Peyer's patch (tissue), 4 donors: ENCODE measurements around the gene SEMA3A.

Experiments used
- POLR2A ChIP-seq, 2 donors: fragments of 450-650 bp; IDR thresholded peaks; one replicate each; pipeline ENCODE4 v1.5.1; 2017; ENCODE audit warnings: antibody characterized with exemption in 2 of 2, mild to moderate bottlenecking in 2 of 2, moderate library complexity in 2 of 2
- TF ChIP-seq, protein P1 (sequence below), 6 experiments: fragments of 450-650 bp in 4 of 6; fragments of 200-600 bp in 2 of 6; sonication (generic) in 1 of 6; IDR thresholded peaks; one replicate each; pipeline ENCODE4 v1.5.1; 2017 to 2019; ENCODE audit warnings: antibody characterized with exemption in 6 of 6, mild to moderate bottlenecking in 3 of 6, moderate library complexity in 1 of 6

DNA sequence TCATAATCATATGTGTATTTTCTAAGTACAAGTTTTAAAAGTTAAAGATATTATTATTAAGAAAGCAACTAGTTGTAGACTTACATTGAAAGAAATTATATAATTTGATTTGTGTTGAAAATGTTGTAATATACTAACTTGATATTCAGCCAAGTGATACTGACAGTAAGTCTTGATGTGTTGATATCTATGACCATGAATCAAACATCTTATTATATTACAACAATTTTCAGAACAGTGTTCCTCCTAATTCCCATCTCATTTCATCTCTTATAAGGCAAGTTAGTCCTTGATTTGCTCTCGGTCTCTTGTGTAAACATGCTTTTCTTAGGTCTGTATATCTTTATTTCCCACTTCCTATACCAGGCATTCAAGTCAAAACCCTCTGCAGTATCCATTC, 276.4 kb downstream of the SEMA3A start:
- TF ChIP-seq, protein P1, sequence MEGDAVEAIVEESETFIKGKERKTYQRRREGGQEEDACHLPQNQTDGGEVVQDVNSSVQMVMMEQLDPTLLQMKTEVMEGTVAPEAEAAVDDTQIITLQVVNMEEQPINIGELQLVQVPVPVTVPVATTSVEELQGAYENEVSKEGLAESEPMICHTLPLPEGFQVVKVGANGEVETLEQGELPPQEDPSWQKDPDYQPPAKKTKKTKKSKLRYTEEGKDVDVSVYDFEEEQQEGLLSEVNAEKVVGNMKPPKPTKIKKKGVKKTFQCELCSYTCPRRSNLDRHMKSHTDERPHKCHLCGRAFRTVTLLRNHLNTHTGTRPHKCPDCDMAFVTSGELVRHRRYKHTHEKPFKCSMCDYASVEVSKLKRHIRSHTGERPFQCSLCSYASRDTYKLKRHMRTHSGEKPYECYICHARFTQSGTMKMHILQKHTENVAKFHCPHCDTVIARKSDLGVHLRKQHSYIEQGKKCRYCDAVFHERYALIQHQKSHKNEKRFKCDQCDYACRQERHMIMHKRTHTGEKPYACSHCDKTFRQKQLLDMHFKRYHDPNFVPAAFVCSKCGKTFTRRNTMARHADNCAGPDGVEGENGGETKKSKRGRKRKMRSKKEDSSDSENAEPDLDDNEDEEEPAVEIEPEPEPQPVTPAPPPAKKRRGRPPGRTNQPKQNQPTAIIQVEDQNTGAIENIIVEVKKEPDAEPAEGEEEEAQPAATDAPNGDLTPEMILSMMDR (IDR thresholded peaks at IDR 0.05) = no peak
- no peak for TF ChIP-seq POLR2A (IDR thresholded peaks at IDR 0.05)
